BLaER1 treated with 17β-estradiol and CSF1 and Interleukin-3, amounts not matched to agents 10 nM and 100 nM (cell line): ENCODE data around the gene SLC44A3.

Experiments
- H3K27ac ChIP-seq, 11 experiments: shearing (Covaris generic); formaldehyde crosslinking; 2 replicates each; pipeline ENCODE4 v1.8.1; 2022
- H3K27me3 ChIP-seq, 11 experiments: shearing (Covaris generic); formaldehyde crosslinking; 2 replicates each; pipeline ENCODE4 v1.8.1; 2022
- H3K36me3 ChIP-seq, 11 experiments: shearing (Covaris generic); formaldehyde crosslinking; 2 replicates each; pipeline ENCODE4 v1.8.1; 2022
- H3K4me1 ChIP-seq, 10 experiments: shearing (Covaris generic); formaldehyde crosslinking; 2 replicates each; pipeline ENCODE4 v1.8.1; 2022
- H3K4me2 ChIP-seq, 11 experiments: shearing (Covaris generic); formaldehyde crosslinking; 2 replicates each; pipeline ENCODE4 v1.8.1; 2022
- H3K4me3 ChIP-seq, 10 experiments: shearing (Covaris generic); formaldehyde crosslinking; 2 replicates each; pipeline ENCODE4 v1.8.1; 2022
- H3K9ac ChIP-seq, 11 experiments: shearing (Covaris generic); formaldehyde crosslinking; 2 replicates each; pipeline ENCODE4 v1.8.1; 2022
- H3K9me3 ChIP-seq, 11 experiments: shearing (Covaris generic); formaldehyde crosslinking; replicated peaks in 1 of 11; 2 replicates each; pipeline ENCODE4 v1.8.1; 2022
- H4K20me1 ChIP-seq, 11 experiments: shearing (Covaris generic); formaldehyde crosslinking; 2 replicates each; pipeline ENCODE4 v1.8.1; 2022
- Cebpa-rat ChIP-seq, 11 experiments: shearing (Covaris generic); IDR thresholded peaks; 2 replicates each; pipeline ENCODE4 v1.8.1; 2022

Gene SLC44A3

DNA sequence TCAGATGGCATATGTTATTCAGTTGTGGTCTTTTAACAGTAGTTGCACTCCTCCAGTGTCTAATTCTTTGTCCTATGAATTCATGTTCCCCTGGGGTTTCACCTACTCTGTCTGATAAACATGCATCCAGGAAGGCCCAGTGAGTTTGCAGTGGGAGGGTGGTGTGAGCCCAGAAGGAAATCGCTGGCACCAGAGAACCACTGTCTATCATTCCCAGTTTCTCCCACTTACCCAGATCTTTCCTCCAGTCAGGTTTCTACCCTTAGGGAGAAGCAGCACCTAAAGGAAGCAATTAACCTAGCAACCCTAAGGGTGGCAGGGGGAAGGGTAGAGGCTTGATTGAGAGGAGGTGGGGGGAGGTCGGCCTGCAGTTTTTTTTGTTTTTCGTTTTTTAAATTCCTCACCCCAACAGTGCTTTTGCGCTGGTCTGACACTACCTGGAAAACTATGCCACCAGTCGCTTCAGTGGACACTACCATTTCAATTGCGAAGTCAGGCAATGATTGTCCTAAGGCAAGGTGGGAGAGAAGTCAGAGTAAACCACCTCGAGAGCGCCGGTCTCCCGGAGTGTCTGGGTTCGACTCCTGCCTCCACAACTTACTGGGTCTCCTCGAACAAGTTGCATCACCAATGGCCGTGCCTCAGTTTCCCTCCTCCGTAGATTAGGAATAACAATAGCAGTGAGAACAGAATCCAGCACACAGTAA is 766 bp upstream of the SLC44A3 start:
- TF ChIP-seq Cebpa-rat (IDR thresholded peaks at IDR 0.05) = no peak
- Histone ChIP-seq H3K4me1 (peaks cover 0 to 25% (median 12%) of the 10 kb centered on the region in 10 experiments; a peak in 16 of 20 replicates), H4K20me1 (no peaks in the 10 kb centered on the region), H3K27me3 (peaks cover 0 to 33% (median 5%) of the 10 kb centered on the region in 11 experiments; a peak in 10 of 22 replicates), H3K9ac (peak overlapping the region in 7 of 11 experiments; percentile 20 to 66 (median 46); a peak in 8 of 22 replicates), H3K4me2 (peak overlapping the region; percentile 28 to 81 (median 76); a peak in 21 of 22 replicates), H3K27ac (peak overlapping the region in 1 of 11 experiments; percentile 49; a peak in 1 of 22 replicates), H3K9me3 (peaks cover 0 to 25% (median 10%) of the 10 kb centered on the region in 11 experiments; a peak in 13 of 22 replicates), H3K36me3 (no peaks in the 10 kb centered on the region), H3K4me3 (peak overlapping the region; percentile 38 to 63 (median 54); a peak in 19 of 20 replicates)

DNA sequence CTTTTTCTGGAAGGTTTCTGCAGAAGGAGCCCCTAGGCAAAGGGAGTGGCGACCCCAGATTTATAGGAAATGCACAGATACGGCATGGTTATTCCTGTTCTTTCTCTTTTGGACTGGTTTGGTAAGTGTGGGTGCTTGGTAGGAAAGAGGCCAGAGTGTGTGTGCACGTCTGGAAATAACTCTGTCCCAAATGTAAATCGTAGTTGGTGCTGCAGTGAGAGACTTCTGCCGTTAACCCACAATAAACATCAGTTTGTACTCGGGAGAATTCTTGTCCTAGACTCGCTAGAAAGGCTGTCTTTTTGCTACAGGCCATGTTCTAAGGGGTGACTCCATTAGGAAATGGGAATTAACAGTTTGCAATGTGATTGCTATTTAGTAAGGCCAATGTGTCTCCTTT is 779 bp downstream of the SLC44A3 start:
- peaks cover 0 to 25% (median 12%) of the 10 kb centered on the region in 10 experiments; a peak in 16 of 20 replicates for H3K4me1 ChIP-seq

DNA sequence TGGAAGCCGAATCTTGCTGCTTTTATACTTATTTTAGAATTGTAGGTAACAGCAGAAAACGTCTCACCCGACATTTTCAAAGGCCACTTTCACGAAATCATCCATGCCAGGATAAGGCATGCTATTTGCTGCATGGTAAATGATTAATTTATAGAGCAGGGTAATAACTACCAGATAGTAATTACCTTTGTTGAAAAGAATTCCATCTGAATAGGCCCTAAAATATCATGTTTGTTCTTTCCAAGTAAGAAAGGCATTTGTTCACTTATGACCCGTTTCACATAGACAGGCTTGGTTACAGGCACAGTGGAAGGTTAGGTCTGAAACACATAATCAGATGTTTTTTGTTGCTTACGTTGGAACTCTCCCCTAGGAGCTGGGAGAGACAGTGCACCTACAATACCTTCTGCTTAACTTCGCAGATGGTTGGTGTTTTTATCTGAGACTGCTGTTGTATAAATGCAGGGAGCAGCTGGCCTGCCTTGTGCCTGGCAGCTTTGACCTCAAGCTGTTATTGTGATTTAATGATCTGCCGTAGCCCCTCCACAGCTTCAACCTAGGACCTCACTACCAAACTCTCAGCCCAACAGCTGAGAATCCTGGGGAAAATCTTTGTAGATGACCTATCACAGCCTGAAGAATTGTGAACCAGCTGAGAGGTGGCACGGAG is 1.6 kb downstream of the SLC44A3 start:
- Histone ChIP-seq H3K4me3 (no peak overlapping the region), H3K9ac (no peak overlapping the region), H3K36me3 (no peaks in the 10 kb centered on the region), H3K27ac (no peak overlapping the region), H3K4me2 (peak overlapping the region in 5 of 11 experiments; percentile 72 to 81 (median 75); a peak in 8 of 22 replicates), H3K27me3 (peaks cover 0 to 33% (median 5%) of the 10 kb centered on the region in 11 experiments; a peak in 10 of 22 replicates), H4K20me1 (no peaks in the 10 kb centered on the region), H3K9me3 (peaks cover 0 to 5% (median 0%) of the 10 kb centered on the region in 11 experiments; a peak in 4 of 22 replicates), H3K4me1 (peaks cover 0 to 25% (median 12%) of the 10 kb centered on the region in 10 experiments; a peak in 16 of 20 replicates)
- TF ChIP-seq Cebpa-rat (IDR thresholded peaks at IDR 0.05) = no peak

More for the DNA sequence above, 779 bp downstream of the SLC44A3 start:
- Histone ChIP-seq H3K9me3 (peaks cover 0 to 13% (median 4%) of the 10 kb centered on the region in 11 experiments; a peak in 12 of 22 replicates), H3K27ac (no peak overlapping the region), H3K36me3 (no peaks in the 10 kb centered on the region), H4K20me1 (no peaks in the 10 kb centered on the region), H3K4me2 (peak overlapping the region in 10 of 11 experiments; percentile 72 to 81 (median 76); a peak in 16 of 22 replicates), H3K4me3 (peak overlapping the region in 5 of 10 experiments; percentile 52 to 63 (median 56); a peak in 7 of 20 replicates), H3K27me3 (peaks cover 0 to 33% (median 5%) of the 10 kb centered on the region in 11 experiments; a peak in 10 of 22 replicates), H3K9ac (peak overlapping the region in 1 of 11 experiments; percentile 66; a peak in 1 of 22 replicates)
- TF ChIP-seq Cebpa-rat (IDR thresholded peaks at IDR 0.05) = no peak

DNA sequence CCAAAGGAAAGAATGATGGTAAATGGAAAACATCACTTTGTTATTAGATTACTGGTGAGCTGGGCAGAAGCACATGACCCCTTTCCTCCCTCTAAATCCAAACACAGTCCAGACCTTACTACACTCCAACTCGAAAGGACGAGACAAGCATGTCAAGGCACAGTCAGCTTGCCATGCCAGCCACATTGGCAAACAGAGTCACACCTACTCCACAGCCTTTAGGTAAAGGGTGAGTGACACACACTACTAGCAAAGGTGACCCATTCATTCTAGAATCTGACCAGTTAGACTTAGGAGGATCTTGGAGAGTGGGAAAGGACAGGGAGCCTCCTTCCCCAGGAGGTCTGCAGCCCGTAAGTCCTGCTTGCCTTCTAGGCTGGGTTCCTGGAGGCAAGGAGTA is 3.0 kb downstream of the SLC44A3 start:
- Histone ChIP-seq H3K4me2 (no peak overlapping the region), H3K9ac (no peak overlapping the region), H3K4me1 (peaks cover 0 to 25% (median 12%) of the 10 kb centered on the region in 10 experiments; a peak in 16 of 20 replicates), H4K20me1 (no peaks in the 10 kb centered on the region), H3K27ac (no peak overlapping the region), H3K9me3 (no peaks in the 10 kb centered on the region), H3K4me3 (no peak overlapping the region), H3K27me3 (peaks cover 0 to 33% (median 5%) of the 10 kb centered on the region in 11 experiments; a peak in 10 of 22 replicates), H3K36me3 (no peaks in the 10 kb centered on the region; a peak in 1 of 22 replicates)
- no peak for TF ChIP-seq Cebpa-rat (IDR thresholded peaks at IDR 0.05)

DNA sequence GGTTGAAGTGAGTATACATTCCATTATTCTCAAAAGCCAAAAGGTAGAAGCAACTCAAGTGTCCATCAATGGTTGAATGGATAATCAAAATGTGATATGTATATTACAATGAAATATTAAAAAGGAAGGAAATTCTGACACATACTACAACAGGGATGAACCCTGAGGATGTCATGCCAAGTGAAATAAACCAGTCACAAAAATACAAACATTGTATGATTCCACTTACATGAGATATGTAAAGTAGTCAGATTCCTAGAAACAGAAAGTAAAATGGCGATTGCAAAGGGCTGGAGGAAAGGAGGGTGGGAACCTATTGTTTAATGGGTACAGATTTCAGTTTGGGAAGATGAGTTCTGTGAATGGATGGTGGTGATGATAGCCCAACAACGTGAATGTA is 5.8 kb downstream of the SLC44A3 start:
- no peak for TF ChIP-seq Cebpa-rat (IDR thresholded peaks at IDR 0.05)
- Histone ChIP-seq H3K27ac (no peak overlapping the region), H3K36me3 (peaks cover 0 to 3% (median 0%) of the 10 kb centered on the region in 11 experiments; a peak in 2 of 22 replicates), H3K9me3 (no peaks in the 10 kb centered on the region), H3K27me3 (peaks cover 0 to 26% (median 0%) of the 10 kb centered on the region in 11 experiments; a peak in 8 of 22 replicates), H4K20me1 (no peaks in the 10 kb centered on the region), H3K9ac (no peak overlapping the region), H3K4me1 (peaks cover 0 to 9% (median 4%) of the 10 kb centered on the region in 10 experiments; a peak in 16 of 20 replicates), H3K4me2 (no peak overlapping the region), H3K4me3 (no peak overlapping the region)

DNA sequence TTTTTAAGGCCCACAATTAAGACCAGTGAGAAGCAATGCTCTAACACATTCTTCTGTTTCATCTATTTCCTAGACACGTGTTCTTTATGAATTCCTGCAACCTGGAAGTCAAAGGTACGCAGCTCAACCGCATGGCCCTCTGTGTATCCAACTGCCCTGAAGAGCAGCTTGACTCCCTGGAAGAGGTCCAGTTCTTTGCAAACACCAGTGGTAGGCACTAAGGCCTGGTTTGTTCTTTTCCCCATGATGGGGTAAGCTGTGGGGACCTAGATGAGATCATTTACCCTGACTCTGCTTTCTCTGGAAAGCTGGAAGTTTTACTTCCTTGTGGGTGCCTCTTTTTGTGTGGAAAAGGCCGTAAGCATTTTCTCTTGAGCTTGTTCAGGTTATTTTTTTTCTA is 7.3 kb downstream of the SLC44A3 start:
- no peaks in the 10 kb centered on the region for H3K9me3 ChIP-seq
- TF ChIP-seq Cebpa-rat (IDR thresholded peaks at IDR 0.05) = no peak
- H3K27me3 ChIP-seq = peaks cover 0 to 16% (median 0%) of the 10 kb centered on the region in 11 experiments; a peak in 4 of 22 replicates

DNA sequence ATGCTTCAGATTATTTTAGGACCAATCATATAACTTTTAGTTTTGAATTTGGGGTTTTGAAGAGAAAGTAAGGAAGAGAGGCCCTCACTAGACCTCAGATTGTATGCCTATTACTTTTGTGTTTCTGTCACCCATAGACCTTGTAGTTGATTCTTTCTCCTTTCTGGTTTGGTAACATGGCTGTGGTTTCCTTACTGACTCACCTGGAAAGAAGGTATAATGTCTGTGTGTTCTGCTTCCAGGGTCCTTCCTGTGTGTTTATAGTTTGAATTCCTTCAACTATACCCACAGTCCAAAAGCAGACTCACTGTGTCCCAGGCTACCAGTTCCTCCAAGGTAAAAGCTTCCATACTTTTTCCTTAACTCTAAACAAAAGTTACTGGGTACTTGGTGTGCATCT is 8.1 kb downstream of the SLC44A3 start:
- Histone ChIP-seq H3K27me3 (peaks cover 0 to 22% (median 0%) of the 10 kb centered on the region in 11 experiments; a peak in 4 of 22 replicates), H3K36me3 (peaks cover 0 to 3% (median 0%) of the 10 kb centered on the region in 11 experiments; a peak in 2 of 22 replicates), H3K4me1 (peaks cover 8 to 26% (median 14%) of the 10 kb centered on the region in 10 experiments; a peak in 19 of 20 replicates), H3K9ac (no peak overlapping the region), H3K4me3 (no peak overlapping the region), H3K9me3 (no peaks in the 10 kb centered on the region), H4K20me1 (no peaks in the 10 kb centered on the region; a peak in 1 of 22 replicates), H3K27ac (no peak overlapping the region), H3K4me2 (no peak overlapping the region)
- TF ChIP-seq Cebpa-rat (IDR thresholded peaks at IDR 0.05) = no peak

More for the DNA sequence above, 7.3 kb downstream of the SLC44A3 start:
- H3K4me2 ChIP-seq = no peak overlapping the region
- H3K9ac ChIP-seq = no peak overlapping the region
- peaks cover 0 to 3% (median 0%) of the 10 kb centered on the region in 11 experiments; a peak in 2 of 22 replicates for H3K36me3 ChIP-seq
- no peak overlapping the region for H3K27ac ChIP-seq
- peaks cover 8 to 18% (median 13%) of the 10 kb centered on the region in 10 experiments; a peak in 19 of 20 replicates for H3K4me1 ChIP-seq
- no peak overlapping the region for H3K4me3 ChIP-seq
- no peaks in the 10 kb centered on the region for H4K20me1 ChIP-seq

DNA sequence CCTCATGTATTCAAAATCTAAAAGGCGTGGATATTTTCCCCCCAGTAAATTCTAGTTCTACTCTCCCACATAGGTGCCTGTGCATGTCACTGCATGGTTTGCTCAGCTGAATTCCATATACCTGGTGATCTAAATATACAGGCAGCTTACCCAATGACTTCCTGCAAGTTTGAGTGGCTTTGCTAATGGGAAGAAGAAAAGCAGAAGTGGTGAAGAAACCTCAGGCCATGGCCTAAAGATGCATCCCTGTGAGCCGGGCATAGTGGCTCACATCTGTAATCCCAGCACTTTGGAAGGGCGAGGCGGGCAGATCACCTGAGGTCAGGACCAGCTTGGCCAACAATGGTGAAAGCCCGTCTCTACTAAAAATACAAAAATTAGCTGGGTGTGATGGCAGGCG is 11.5 kb downstream of the SLC44A3 start:
- peaks cover 0 to 24% (median 0%) of the 10 kb centered on the region in 11 experiments; a peak in 4 of 22 replicates for H3K27me3 ChIP-seq
- peak in 6 of 11 experiments; percentile 31 to 64 (median 53); a peak in 6 of 22 replicates for TF ChIP-seq Cebpa-rat (IDR thresholded peaks at IDR 0.05)
- H3K27ac ChIP-seq = peak overlapping the region in 5 of 11 experiments; percentile 13 to 54 (median 39); a peak in 9 of 22 replicates
- no peak overlapping the region for H3K4me3 ChIP-seq
- H4K20me1 ChIP-seq = no peaks in the 10 kb centered on the region; a peak in 1 of 22 replicates
- H3K9me3 ChIP-seq = no peaks in the 10 kb centered on the region
- no peak overlapping the region for H3K9ac ChIP-seq
- H3K4me2 ChIP-seq = peak overlapping the region; percentile 1 to 80 (median 52); a peak in 21 of 22 replicates
- peaks cover 0 to 3% (median 0%) of the 10 kb centered on the region in 11 experiments; a peak in 2 of 22 replicates for H3K36me3 ChIP-seq
- peaks cover 8 to 27% (median 14%) of the 10 kb centered on the region in 10 experiments; a peak in 19 of 20 replicates for H3K4me1 ChIP-seq
